ENCODE data around the gene RGMB. TPM values are rescaled to one million over a fixed set of nuclear protein-coding genes. Genes with fewer than 3 reads are reported as not detected.

Gene RGMB
- total RNA-seq, 4 donors from 2014 or later, result 39.0 to 125 (median 50.3) TPM

- Histone ChIP-seq H3K27me3 (no peaks in the 10 kb centered on the region), H3K4me1 (peaks cover 0 to 80% (median 51%) of the 10 kb centered on the region in 4 donors), H3K9me3 (no peaks in the 10 kb centered on the region), H3K27ac (peak overlapping the region; percentile 62 to 99 (median 94)), H3K36me3 (no peaks in the 10 kb centered on the region), H3K4me3 (peak overlapping the region in 3 of 4 donors; percentile 2 to 84 (median 71))
- WGBS, 2 donors (ENCODE audit: low coverage in 1 of 2), result 57 to 71% methylated on average over 4 of the region's 4 CpGs
- in situ Hi-C loops (cut with MboI; ENCODE audit: low pct_ligation_motif_present in 1 of 4, low pct_unique_long_range_greater_than_20kb in 1 of 4, low sequenced_read_pairs in 3 of 4) (loop anchor here in 1 of 4 donors (25.0 kb wide), 1 partner anchor 1240 kb away; no protein-coding TSS in a partner anchor), intact Hi-C loops (cut with DNase I; ENCODE audit: low total_unique reads) (no loop called here)
- TF ChIP-seq EP300 (IDR thresholded peaks at IDR 0.05; ENCODE audit: low read depth) (no peak), CTCF (IDR thresholded peaks at IDR 0.05) (no peak), POLR2AphosphoS5 (IDR thresholded peaks at IDR 0.05) (no peak), POLR2A (IDR thresholded peaks at IDR 0.05) (no peak)
- DNase-seq, result no peak
Measured at GRCh38 chr5:98777295-98777694, 3.8 kb downstream of the RGMB start.

GRCh38 chr5:98779264-98779877, 5.9 kb downstream of the RGMB start:
- in situ Hi-C loops (cut with MboI; ENCODE audit: low pct_ligation_motif_present in 1 of 4, low pct_unique_long_range_greater_than_20kb in 1 of 4, low sequenced_read_pairs in 3 of 4) (loop anchor here in 1 of 4 donors (25.0 kb wide), 1 partner anchor 1242 kb away; no protein-coding TSS in a partner anchor), intact Hi-C loops (cut with DNase I; ENCODE audit: low total_unique reads) (no loop called here)
- no peak for TF ChIP-seq POLR2AphosphoS5 (IDR thresholded peaks at IDR 0.05)
- H3K4me1 ChIP-seq, result peaks cover 0 to 91% (median 55%) of the 10 kb centered on the region in 4 donors
- H3K36me3 ChIP-seq, result no peaks in the 10 kb centered on the region
- DNase-seq, result peak; percentile 47
- H3K27ac ChIP-seq, result peak overlapping the region; percentile 41 to 99 (median 94)
- no peaks in the 10 kb centered on the region for H3K9me3 ChIP-seq
- H3K27me3 ChIP-seq, result no peaks in the 10 kb centered on the region
- WGBS, 2 donors (ENCODE audit: low coverage in 1 of 2), result 57 to 80% methylated on average over 6 to 11 of the region's 11 CpGs
- H3K4me3 ChIP-seq, result peak overlapping the region in 1 of 4 donors; percentile 11

GRCh38 chr5:98780390-98780789, 6.9 kb downstream of the RGMB start:
- intact Hi-C loops (cut with DNase I; ENCODE audit: low total_unique reads), result no loop called here
- no peaks in the 10 kb centered on the region for H3K36me3 ChIP-seq
- H3K9me3 ChIP-seq, result no peaks in the 10 kb centered on the region
- TF ChIP-seq POLR2AphosphoS5 (IDR thresholded peaks at IDR 0.05) (peak in 2 of 3 donors; percentile 11 to 43), CTCF (IDR thresholded peaks at IDR 0.05) (no peak), EP300 (IDR thresholded peaks at IDR 0.05; ENCODE audit: low read depth) (no peak), POLR2A (IDR thresholded peaks at IDR 0.05) (no peak)
- H3K27me3 ChIP-seq, result no peaks in the 10 kb centered on the region
- peak overlapping the region in 1 of 4 donors; percentile 11 for H3K4me3 ChIP-seq
- H3K27ac ChIP-seq, result peak overlapping the region; percentile 1 to 99 (median 94)
- H3K4me1 ChIP-seq, result peaks cover 7 to 94% (median 62%) of the 10 kb centered on the region in 4 donors
- DNase-seq, result no peak
- in situ Hi-C loops (cut with MboI; ENCODE audit: low pct_ligation_motif_present in 1 of 4, low pct_unique_long_range_greater_than_20kb in 1 of 4, low sequenced_read_pairs in 3 of 4), result loop anchor here in 1 of 4 donors (25.0 kb wide), 1 partner anchor 1243 kb away; no protein-coding TSS in a partner anchor
- 40 to 56% methylated on average over 1 to 3 of the region's 3 CpGs for whole genome bisulfite sequencing, 2 donors (ENCODE audit: low coverage in 1 of 2)

GRCh38 chr5:98781520-98781919, 8.1 kb downstream of the RGMB start:
- intact Hi-C loops (cut with DNase I; ENCODE audit: low total_unique reads), result no loop called here
- WGBS, 2 donors (ENCODE audit: low coverage in 1 of 2), result 43 to 49% methylated on average over 2 of the region's 2 CpGs
- no peak for DNase-seq
- Histone ChIP-seq H3K36me3 (no peaks in the 10 kb centered on the region), H3K4me3 (no peak overlapping the region), H3K4me1 (peaks cover 18 to 94% (median 65%) of the 10 kb centered on the region in 4 donors), H3K27ac (no peak overlapping the region), H3K9me3 (no peaks in the 10 kb centered on the region), H3K27me3 (no peaks in the 10 kb centered on the region)
- in situ Hi-C loops (cut with MboI; ENCODE audit: low pct_ligation_motif_present in 1 of 4, low pct_unique_long_range_greater_than_20kb in 1 of 4, low sequenced_read_pairs in 3 of 4), result loop anchor here in 1 of 4 donors (25.0 kb wide), 1 partner anchor 1244 kb away; no protein-coding TSS in a partner anchor
- TF ChIP-seq POLR2A (IDR thresholded peaks at IDR 0.05) (no peak), CTCF (IDR thresholded peaks at IDR 0.05) (no peak), POLR2AphosphoS5 (IDR thresholded peaks at IDR 0.05) (no peak), EP300 (IDR thresholded peaks at IDR 0.05; ENCODE audit: low read depth) (no peak)
